Occipital lobe (tissue), 3 donors: ENCODE results near the gene SPG11. TPM values are rescaled to one million over a fixed set of nuclear protein-coding genes. Genes with fewer than 3 reads are reported as not detected.

ENCODE experiments used
- DNase-seq: peaks from one replicate; lab custom pipeline; 2025; lab: John Stamatoyannopoulos, UW
- small RNA-seq: library from RNA; depleted of rRNA; stranded (forward); fragments of <200 nt; gene quantifications from one replicate; pipeline ENCODE3, GENCODE V24; 2014
- total RNA-seq: library from RNA; depleted of rRNA; stranded (reverse); fragments of >200 nt; gene quantifications from one replicate; pipeline ENCODE4 v1.2.3, GENCODE V29; 2014

SPG11 gene
- total RNA-seq, 1 donor from 2014 or later, result 88.6 TPM

DNA sequence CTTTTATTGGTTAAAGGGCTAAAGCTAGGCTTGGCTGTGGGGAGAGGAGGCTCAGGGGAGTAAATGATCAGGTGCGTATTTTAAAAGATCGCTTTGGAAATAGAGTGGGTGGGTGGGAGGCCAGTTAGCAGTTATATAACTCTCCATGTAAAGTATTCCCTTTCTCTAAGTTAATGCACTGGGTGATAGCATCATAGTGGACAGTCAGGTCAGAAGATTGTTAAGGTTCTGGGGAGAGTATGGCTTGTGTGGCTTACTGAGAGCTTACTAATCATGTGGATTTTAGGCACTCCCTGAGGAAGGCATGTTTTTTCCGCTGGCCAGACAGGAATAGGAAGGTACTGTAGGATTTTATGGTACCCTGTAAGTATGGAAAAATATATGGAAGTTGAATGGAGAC lies 132.8 kb downstream of the SPG11 start:
- DNase-seq, result no peak

DNA sequence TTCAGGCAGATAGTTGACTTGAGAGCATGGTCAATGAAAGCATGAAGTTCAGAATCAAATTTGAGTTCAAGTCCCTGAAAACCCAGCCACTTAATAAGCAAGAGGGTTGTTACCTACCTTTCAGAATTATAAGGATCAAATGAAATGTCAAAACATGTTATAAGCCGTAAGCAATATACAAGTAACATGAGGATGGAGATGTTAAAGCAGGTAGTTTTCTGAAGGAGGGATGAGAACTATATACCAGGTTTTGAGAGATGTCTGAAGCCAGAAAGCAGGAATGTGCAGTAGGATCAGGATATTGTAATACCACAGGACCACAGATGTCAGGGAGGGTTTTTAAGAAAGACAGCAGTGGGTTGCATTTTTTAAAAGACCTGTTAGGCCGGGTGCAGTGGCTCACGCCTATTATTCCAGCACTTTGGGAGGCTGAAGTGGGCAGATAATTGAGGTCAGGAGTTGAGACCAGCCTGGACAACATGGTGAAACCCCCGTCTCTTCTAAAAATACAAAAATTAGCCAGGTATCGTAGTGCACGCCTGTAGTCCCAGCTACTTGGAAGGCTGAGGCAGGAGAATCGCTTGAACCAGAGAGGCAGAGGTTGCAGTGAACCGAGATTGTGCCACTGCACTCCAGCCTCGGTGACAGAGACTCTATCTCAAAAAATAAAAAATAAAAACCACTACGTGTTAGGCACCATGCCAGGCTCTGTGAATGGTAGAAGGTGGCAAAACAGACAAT lies 133.4 kb downstream of the SPG11 start:
- DNase-seq, result no peak

DNA sequence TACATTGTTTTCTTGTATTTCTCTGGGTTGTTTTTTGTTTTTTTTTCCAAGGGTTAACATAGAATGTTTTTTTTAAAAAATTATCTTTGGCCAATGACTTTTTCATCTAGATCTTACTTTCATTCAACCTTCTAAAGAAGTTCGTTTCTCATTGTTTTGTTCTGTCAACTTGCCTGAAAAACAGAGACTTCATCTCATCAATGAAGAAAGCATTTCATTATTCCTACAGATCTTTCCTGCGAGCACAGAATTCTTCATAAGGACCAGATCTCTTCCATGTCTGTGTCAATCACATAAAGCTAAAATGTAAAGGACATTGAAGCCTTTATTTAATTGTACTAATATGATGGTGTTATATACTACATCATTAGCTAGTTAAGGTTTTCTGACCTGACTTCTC lies 136.2 kb downstream of the SPG11 start:
- DNase-seq, result no peak

DNA sequence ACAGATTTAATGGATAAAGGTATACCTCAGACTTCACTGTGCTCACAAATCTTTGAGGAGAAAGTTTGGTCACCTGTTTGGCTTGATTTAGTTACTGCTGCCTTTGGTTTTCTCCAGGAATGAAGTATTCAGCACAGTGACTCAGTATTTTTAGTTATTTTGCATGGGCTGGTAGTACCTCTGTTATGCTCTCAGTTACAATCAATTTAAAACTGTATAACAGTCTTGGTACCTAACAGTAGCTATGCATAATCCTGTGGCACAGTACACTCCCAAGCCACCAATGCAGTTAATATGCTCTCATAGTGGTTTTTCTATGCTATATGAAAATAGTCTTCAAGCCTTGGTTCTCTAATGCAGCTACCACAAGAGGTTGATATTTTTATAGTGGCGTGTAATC lies 138.4 kb downstream of the SPG11 start:
- DNase-seq, result no peak

DNA sequence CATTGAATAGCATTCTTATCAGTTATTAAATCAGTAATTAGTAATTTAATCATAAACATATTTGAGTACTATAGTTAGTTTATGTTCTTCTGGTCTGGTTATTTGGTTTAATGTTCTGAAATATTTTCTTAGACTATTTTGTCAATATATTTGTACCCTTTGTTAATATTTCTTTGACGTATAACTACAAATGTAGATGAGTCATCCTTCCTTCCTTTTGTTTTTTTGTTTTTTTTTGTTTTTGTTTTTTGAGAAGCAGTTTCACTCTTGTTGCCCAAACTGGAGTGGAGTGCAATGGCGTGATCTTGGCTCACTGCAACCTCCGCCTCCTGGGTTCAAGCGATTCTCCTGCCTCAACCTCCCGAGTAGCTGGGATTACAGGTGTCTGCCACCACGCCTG lies 143.9 kb downstream of the SPG11 start:
- DNase-seq, result no peak

DNA sequence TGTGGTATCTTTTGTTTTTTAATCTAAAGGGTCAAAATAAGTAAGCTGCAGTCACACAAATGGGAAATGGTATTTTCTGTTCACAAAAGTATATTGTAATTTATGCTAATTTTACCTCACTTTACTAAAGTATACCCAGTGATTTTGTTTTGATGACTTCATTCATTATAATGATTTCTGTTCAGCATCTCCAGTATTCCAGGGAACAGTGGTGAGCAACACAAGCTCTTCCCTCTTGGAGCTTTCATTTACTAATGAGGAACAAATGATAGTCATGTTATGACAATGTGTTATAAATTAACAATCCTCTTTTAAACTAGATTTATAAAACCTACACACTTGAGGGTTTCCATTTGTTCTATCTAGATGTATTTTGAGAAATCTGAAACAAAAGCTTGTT lies 147.0 kb downstream of the SPG11 start:
- no peak for DNase-seq

Small RNAs within 50 kb of the gene (small RNA-seq; reads per million reads assigned to genes)
- not detected for gene RF00019

Other genes starting within 250 kb of the SPG11 start
- gene CTDSPL2, start 236.0 kb downstream of the SPG11 start, total RNA-seq, result 138 TPM
- gene EIF3J, start 126.5 kb downstream of the SPG11 start, total RNA-seq, result 63.0 TPM
- 0.78 TPM for gene PATL2, start 47.7 kb upstream of the SPG11 start, total RNA-seq
- gene B2M, start 47.9 kb upstream of the SPG11 start, total RNA-seq, result 316 TPM
- gene TRIM69, start 72.9 kb upstream of the SPG11 start, total RNA-seq, result 35.6 TPM